HCT116 (cell line): ENCODE results near the gene ANXA7. TPM values are rescaled to one million over a fixed set of nuclear protein-coding genes. Genes with fewer than 3 reads are reported as not detected.

Experiments used
- ATAC-seq: fragments of 200-7000 bp; cut with Tn5 transposase; 2 replicates; pipeline ENCODE4 v1.9.1; 2020; ENCODE audit warnings: mild to moderate bottlenecking, moderate library complexity
- BruUV-seq: library from RNA; stranded (reverse); fragments of 400-500 nt; replicated peaks from 2 replicates; lab custom pipeline; 2021; lab: Mats Ljungman, UMichigan
- CTCF ChIA-PET: fragments of 300-600 bp; sonication (Branson Sonifier 250); formaldehyde crosslinking; loops from one replicate; lab custom pipeline; 2021; ENCODE audit warnings: antibody characterized with exemption; lab: Charles Lee
- POLR2A ChIA-PET: fragments of 300-600, 350-600 bp; sonication (Branson Sonifier 250); formaldehyde crosslinking; loops from one replicate; lab custom pipeline; 2021; ENCODE audit warnings: antibody characterized with exemption; lab: Charles Lee
- RAD21 ChIA-PET, 2 experiments: fragments of 300-600 bp; sonication (Branson Sonifier 250); formaldehyde crosslinking; loops; one replicate each; lab custom pipeline; 2023; ENCODE audit warnings: low total read pairs in 2 of 2; ENCODE audit not compliant: uncharacterized antibody in 2 of 2, unreplicated experiment in 2 of 2, low non-redundant PET in 1 of 2; lab: Charles Lee
- DNase-seq: peaks from one replicate; pipeline ENCODE4 v3.0.0-alpha.2; 2010; ENCODE audit warnings: low read depth, low spot score
- H2AFZ ChIP-seq: fragments of 200-600 bp; shearing (Covaris generic), sonication (generic); 2 replicates; pipeline ENCODE4 v1.6.1; 2017; ENCODE audit warnings: low read depth, mixed run types, mixed read lengths, antibody characterized with exemption, low read length; ENCODE audit not compliant: poor library complexity, severe bottlenecking
- H3K27ac ChIP-seq: 2 replicates; pipeline ENCODE4 v1.5.1; 2012; ENCODE audit warnings: low read depth, low read length
- H3K27me3 ChIP-seq: fragments of 200-600 bp; sonication (generic); 2 replicates; pipeline ENCODE4 v1.6.1; 2016; ENCODE audit warnings: mixed run types, low read length, mixed read lengths; ENCODE audit not compliant: insufficient read depth
- H3K36me3 ChIP-seq, 2 experiments: fragments of 200-500 bp in 1 of 2; fragments of 200-600 bp in 1 of 2; sonication (Bioruptor generic) in 1 of 2; sonication (generic) in 1 of 2; 2 replicates each; pipeline versions ENCODE4 v1.5.1 to v1.6.1; 2014 to 2016; ENCODE audit warnings: low read length in 2 of 2, inconsistent platforms in 1 of 2, mixed read lengths in 1 of 2, mixed run types in 1 of 2; ENCODE audit not compliant: insufficient read depth in 2 of 2, control insufficient read depth in 1 of 2
- H3K4me1 ChIP-seq, 2 experiments: fragments of 200-600 bp in 1 of 2; sonication (generic) in 1 of 2; 2 replicates each; pipeline versions ENCODE4 v1.5.1 to v1.6.1; 2012 to 2017; ENCODE audit warnings: low read length in 2 of 2, inconsistent platforms in 1 of 2, mild to moderate bottlenecking in 1 of 2, mixed read lengths in 1 of 2, mixed run types in 1 of 2, moderate library complexity in 1 of 2; ENCODE audit not compliant: insufficient read depth in 2 of 2, control insufficient read depth in 1 of 2
- H3K4me2 ChIP-seq: fragments of 200-600 bp; sonication (generic); 2 replicates; pipeline ENCODE4 v1.6.1; 2017; ENCODE audit warnings: mixed run types, low read length, mixed read lengths
- H3K4me3 ChIP-seq, 2 experiments: fragments of 200-600 bp in 1 of 2; sonication (generic) in 1 of 2; replicated peaks in 1 of 2; 2 replicates each; pipeline ENCODE4 v1.5.1; 2011 to 2016; ENCODE audit warnings: low read length in 2 of 2, control low read depth in 1 of 2, low read depth in 1 of 2, mild to moderate bottlenecking in 1 of 2, mixed read lengths in 1 of 2, mixed run types in 1 of 2
- H3K79me2 ChIP-seq: fragments of 200-600 bp; sonication (generic); 2 replicates; pipeline ENCODE4 v1.6.1; 2017; ENCODE audit warnings: mild to moderate bottlenecking, mixed run types, low read length, moderate library complexity, mixed read lengths; ENCODE audit not compliant: insufficient read depth
- H3K9ac ChIP-seq: fragments of 200-600 bp; sonication (generic); 2 replicates; pipeline ENCODE4 v1.6.1; 2016; ENCODE audit warnings: low read length, mixed read lengths
- H3K9me2 ChIP-seq: fragments of 200-600 bp; sonication (generic), shearing (Covaris generic); 2 replicates; pipeline ENCODE4 v1.6.1; 2017; ENCODE audit warnings: mixed run types, mild to moderate bottlenecking, moderate library complexity; ENCODE audit not compliant: insufficient read depth
- H3K9me3 ChIP-seq, 2 experiments: fragments of 200-500 bp in 1 of 2; fragments of 200-600 bp in 1 of 2; sonication (Bioruptor generic) in 1 of 2; sonication (generic) in 1 of 2; 2 replicates each; pipeline ENCODE4 v1.6.1; 2014 to 2017; ENCODE audit warnings: low read length in 2 of 2, mixed read lengths in 2 of 2, inconsistent platforms in 1 of 2, low read depth in 1 of 2, mild to moderate bottlenecking in 1 of 2, mixed run types in 1 of 2, moderate library complexity in 1 of 2; ENCODE audit not compliant: control insufficient read depth in 1 of 2, insufficient read depth in 1 of 2
- H4K20me1 ChIP-seq: fragments of 200-600 bp; sonication (generic), shearing (Covaris generic); 2 replicates; pipeline ENCODE4 v1.6.1; 2017; ENCODE audit warnings: mixed run types, mild to moderate bottlenecking, moderate library complexity; ENCODE audit not compliant: insufficient read depth
- ATF3 ChIP-seq: IDR thresholded peaks from 2 replicates; pipeline ENCODE4 v1.6.1; 2012
- CTCF ChIP-seq, 3 experiments: fragments of 200-600 bp in 1 of 3; sonication (generic) in 1 of 3; IDR thresholded peaks in 2 of 3; conservative IDR thresholded peaks in 1 of 3; 2 replicates each; pipeline ENCODE4 v1.5.1; 2012 to 2017; ENCODE audit warnings: low read depth in 2 of 3, low read length in 2 of 3, antibody characterized with exemption in 1 of 3, borderline replicate concordance in 1 of 3, control low read depth in 1 of 3, mild to moderate bottlenecking in 1 of 3, mixed read lengths in 1 of 3, mixed run types in 1 of 3, moderate library complexity in 1 of 3; ENCODE audit not compliant: insufficient read depth in 1 of 3
- EGR1 ChIP-seq: IDR thresholded peaks from 2 replicates; pipeline ENCODE4 v1.6.1; 2012; ENCODE audit warnings: low read depth
- ELF1 ChIP-seq: IDR thresholded peaks from 2 replicates; pipeline ENCODE4 v1.6.1; 2012; ENCODE audit warnings: low read depth, borderline replicate concordance
- EZH2phosphoT487 ChIP-seq: fragments of 200-600 bp; IDR thresholded peaks from 2 replicates; pipeline ENCODE4 v1.6.1; 2018; ENCODE audit warnings: antibody characterized with exemption, borderline replicate concordance
- FOSL1 ChIP-seq: IDR thresholded peaks from 2 replicates; pipeline ENCODE4 v1.6.1; 2012; ENCODE audit warnings: low read depth
- RAD21 ChIP-seq: IDR thresholded peaks from 2 replicates; pipeline ENCODE4 v1.6.1; 2012; ENCODE audit warnings: low read depth, mild to moderate bottlenecking
- REST ChIP-seq: IDR thresholded peaks from 2 replicates; pipeline ENCODE4 v1.6.1; 2012; ENCODE audit warnings: low read depth
- SIN3A ChIP-seq: IDR thresholded peaks from 2 replicates; pipeline ENCODE4 v1.6.1; 2012; ENCODE audit warnings: low read depth
- YY1 ChIP-seq: IDR thresholded peaks from 2 replicates; pipeline ENCODE4 v1.6.1; 2011; ENCODE audit warnings: low read length, low read depth, moderate library complexity, mild to moderate bottlenecking; ENCODE audit not compliant: insufficient replicate concordance; ENCODE audit errors: extremely low read depth
- ZNF274 ChIP-seq: fragments of 200-500 bp; sonication (Bioruptor generic); IDR thresholded peaks from 2 replicates; pipeline ENCODE4 v1.6.1; 2014; ENCODE audit warnings: mild to moderate bottlenecking, low read depth, low read length, inconsistent platforms
- intact Hi-C: fragments of 100-400 bp; cut with micrococcal nuclease; formaldehyde crosslinking; loops from 2 replicates; pipeline ENCODE4 v1.10.0; 2022
- total RNA-seq: library from RNA; stranded (reverse); gene quantifications from one replicate; pipeline ENCODE4 v1.2.1, GENCODE V29; 2021; ENCODE audit not compliant: unreplicated experiment

ANXA7 gene
- total RNA-seq, 1 experiment from 2014 or later, result 105 TPM

GRCh38 chr10:73459683-73460314, 45.9 kb upstream of the ANXA7 start:
- Histone ChIP-seq H3K4me1 (no peaks in the 10 kb centered on the region), H2AFZ (no peak overlapping the region), H3K4me2 (no peak overlapping the region), H3K9me2 (no peaks in the 10 kb centered on the region), H3K79me2 (no peaks in the 10 kb centered on the region), H3K36me3 (peaks cover 0 to 4% of the 10 kb centered on the region in 2 experiments; a peak in 1 of 4 replicates), H3K9me3 (no peaks in the 10 kb centered on the region), H4K20me1 (no peaks in the 10 kb centered on the region), H3K4me3 (no peak overlapping the region), H3K27me3 (no peaks in the 10 kb centered on the region), H3K9ac (no peak overlapping the region), H3K27ac (no peak overlapping the region)
- BruUV-seq, result no TSS peak
- intact Hi-C loops, result no loop called here
- TF ChIP-seq EZH2phosphoT487, result no peak
- no peak for TF ChIP-seq FOSL1
- TF ChIP-seq SIN3A, result no peak
- no peak for TF ChIP-seq REST
- no peak for TF ChIP-seq RAD21
- no peak for TF ChIP-seq ELF1
- no peak for TF ChIP-seq YY1
- no peak for TF ChIP-seq CTCF (IDR thresholded peaks at IDR 0.05 in 2 of 3, conservative IDR thresholded peaks at IDR 0.05 in 1 of 3; ENCODE audit: borderline replicate concordance in 1 of 3, insufficient read depth in 1 of 3, low read depth in 2 of 3, low read length in 2 of 3)
- no peak for TF ChIP-seq EGR1
- TF ChIP-seq ZNF274, result no peak
- no peak for TF ChIP-seq ATF3
- DNase-seq (no peak), ATAC-seq (no peak)
- ChIA-PET POLR2A (no interaction called here), CTCF (no interaction called here), RAD21 (no interaction called here)
